SK-N-SH treated with all-trans-retinoic acid at 6 μM for 48 hours (cell line): ENCODE data around the gene MSLN.

Source experiments
- ATAC-seq: fragments of 200-7000 bp; cut with Tn5 transposase; 3 replicates; pipeline ENCODE4 v1.9.1; 2020; ENCODE audit warnings: mild to moderate bottlenecking, moderate library complexity
- ARNTL ChIP-seq: fragments of 450-650 bp; formaldehyde crosslinking; IDR thresholded peaks from 2 replicates; pipeline ENCODE4 v1.5.0; 2020; ENCODE audit warnings: low read depth, mild to moderate bottlenecking, moderate library complexity, borderline replicate concordance
- BACH2 ChIP-seq: fragments of 250-450 bp; sonication (Bioruptor Pico); IDR thresholded peaks from 2 replicates; pipeline ENCODE4 v1.9.0; 2021; ENCODE audit warnings: mild to moderate bottlenecking, borderline replicate concordance
- CSDC2 ChIP-seq: fragments of 250-450 bp; sonication (Bioruptor Pico); IDR thresholded peaks from 2 replicates; pipeline ENCODE4 v1.5.0; 2020; ENCODE audit warnings: mild to moderate bottlenecking, moderate library complexity
- ESRRG ChIP-seq: fragments of 250-450 bp; sonication (Bioruptor Pico); IDR thresholded peaks from 2 replicates; pipeline ENCODE4 v1.6.1; 2021; ENCODE audit warnings: mild to moderate bottlenecking
- GLIS3 ChIP-seq: fragments of 250-450 bp; sonication (Bioruptor Pico); IDR thresholded peaks from 2 replicates; pipeline ENCODE4 v1.5.0; 2020; ENCODE audit warnings: mild to moderate bottlenecking, moderate library complexity
- ISL1 ChIP-seq: fragments of 250-450 bp; sonication (Bioruptor Pico); IDR thresholded peaks from 2 replicates; pipeline ENCODE4 v2.1.2; 2022; ENCODE audit warnings: mild to moderate bottlenecking, moderate library complexity
- OSR1 ChIP-seq: fragments of 250-450 bp; sonication (Bioruptor Pico); IDR thresholded peaks from 2 replicates; pipeline ENCODE4 v1.8.0; 2022; ENCODE audit warnings: moderate library complexity, mild to moderate bottlenecking, inconsistent platforms
- PPARA ChIP-seq: fragments of 250-450 bp; sonication (Bioruptor Pico); IDR thresholded peaks from 2 replicates; pipeline ENCODE4 v1.5.0; 2020; ENCODE audit warnings: mild to moderate bottlenecking, borderline replicate concordance
- RARB ChIP-seq: fragments of 250-450 bp; sonication (Bioruptor Pico); IDR thresholded peaks from 2 replicates; pipeline ENCODE4 v1.8.0; 2021; ENCODE audit warnings: mild to moderate bottlenecking, moderate library complexity
- SNAI2 ChIP-seq: fragments of 250-450 bp; sonication (Bioruptor Pico); IDR thresholded peaks from 2 replicates; pipeline ENCODE4 v1.5.0; 2020; ENCODE audit warnings: mild to moderate bottlenecking, moderate library complexity
- TCF4 ChIP-seq: fragments of 250-450 bp; sonication (Bioruptor Pico); IDR thresholded peaks from 2 replicates; pipeline ENCODE4 v1.8.0; 2021; ENCODE audit warnings: mild to moderate bottlenecking, moderate library complexity, borderline replicate concordance
- TOX ChIP-seq: fragments of 250-450 bp; sonication (Bioruptor Pico); IDR thresholded peaks from 2 replicates; pipeline ENCODE4 v1.8.0; 2021; ENCODE audit warnings: mild to moderate bottlenecking, moderate library complexity, borderline replicate concordance
- ZC3H10 ChIP-seq: fragments of 250-450 bp; sonication (Bioruptor Pico); IDR thresholded peaks from 2 replicates; pipeline ENCODE4 v1.5.1; 2021; ENCODE audit warnings: mild to moderate bottlenecking, moderate library complexity
- ZFP3 ChIP-seq: fragments of 250-450 bp; sonication (Bioruptor Pico); IDR thresholded peaks from 2 replicates; pipeline ENCODE4 v1.5.0; 2020; ENCODE audit warnings: mild to moderate bottlenecking, moderate library complexity
- ZFP30 ChIP-seq: fragments of 450-650 bp; formaldehyde crosslinking; IDR thresholded peaks from 2 replicates; pipeline ENCODE4 v1.5.0; 2022; ENCODE audit warnings: mild to moderate bottlenecking, moderate library complexity
- ZNF565 ChIP-seq: fragments of 450-650 bp; formaldehyde crosslinking; conservative IDR thresholded peaks from 2 replicates; pipeline ENCODE4 v1.5.0; 2020; ENCODE audit warnings: low read depth, mild to moderate bottlenecking, moderate library complexity
- TF ChIP-seq, protein P1 (sequence below): fragments of 250-450 bp; sonication (Bioruptor Pico); IDR thresholded peaks from 2 replicates; pipeline ENCODE4 v1.8.0; 2021; ENCODE audit warnings: low read depth, mild to moderate bottlenecking, moderate library complexity, borderline replicate concordance
- TF ChIP-seq, protein P2 (sequence below): fragments of 250-450 bp; sonication (Bioruptor Pico); IDR thresholded peaks from 2 replicates; pipeline ENCODE4 v1.5.1; 2021; ENCODE audit warnings: mild to moderate bottlenecking, moderate library complexity
- TF ChIP-seq, protein P3 (sequence below): fragments of 250-450 bp; sonication (Bioruptor Pico); IDR thresholded peaks from 2 replicates; pipeline ENCODE4 v1.5.0; 2020; ENCODE audit warnings: mild to moderate bottlenecking, moderate library complexity
- TF ChIP-seq, protein P4 (sequence below): fragments of 250-450 bp; sonication (Bioruptor Pico); IDR thresholded peaks from 2 replicates; pipeline ENCODE4 v1.8.0; 2020; ENCODE audit warnings: mild to moderate bottlenecking, moderate library complexity, borderline replicate concordance

Gene MSLN

DNA sequence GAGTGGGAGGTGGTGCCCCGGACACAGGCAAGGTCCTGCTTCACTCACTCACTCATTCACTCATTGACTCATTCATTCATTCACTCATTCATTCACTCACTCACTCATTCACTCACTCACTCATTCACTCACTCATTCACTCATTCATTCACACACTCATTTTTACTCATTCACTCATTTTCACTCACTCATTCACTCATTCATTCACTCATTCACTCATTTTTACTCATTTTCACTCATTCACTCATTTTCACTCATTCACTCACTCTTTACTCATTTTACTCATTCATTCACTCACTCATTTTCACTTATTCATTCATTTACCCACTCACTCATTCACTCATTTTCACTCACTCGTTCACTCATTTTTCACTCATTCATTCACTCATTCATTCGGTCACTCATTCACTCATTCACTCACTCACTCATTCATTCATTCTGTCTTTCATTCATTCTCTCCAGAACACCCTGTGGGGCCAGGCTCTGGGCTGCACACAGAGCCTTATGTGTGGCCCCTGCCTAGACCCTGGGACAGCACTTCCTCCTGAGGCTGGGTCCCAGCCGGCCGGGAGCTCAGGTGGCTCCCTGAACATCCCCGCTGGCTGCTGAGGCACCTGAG, 18.5 kb downstream of the MSLN start:
- no peak for ATAC-seq
- no peak for TF ChIP-seq PPARA (CRISPR knock-in tag)
- TF ChIP-seq ZFP3: no peak
- TF ChIP-seq, protein P1, sequence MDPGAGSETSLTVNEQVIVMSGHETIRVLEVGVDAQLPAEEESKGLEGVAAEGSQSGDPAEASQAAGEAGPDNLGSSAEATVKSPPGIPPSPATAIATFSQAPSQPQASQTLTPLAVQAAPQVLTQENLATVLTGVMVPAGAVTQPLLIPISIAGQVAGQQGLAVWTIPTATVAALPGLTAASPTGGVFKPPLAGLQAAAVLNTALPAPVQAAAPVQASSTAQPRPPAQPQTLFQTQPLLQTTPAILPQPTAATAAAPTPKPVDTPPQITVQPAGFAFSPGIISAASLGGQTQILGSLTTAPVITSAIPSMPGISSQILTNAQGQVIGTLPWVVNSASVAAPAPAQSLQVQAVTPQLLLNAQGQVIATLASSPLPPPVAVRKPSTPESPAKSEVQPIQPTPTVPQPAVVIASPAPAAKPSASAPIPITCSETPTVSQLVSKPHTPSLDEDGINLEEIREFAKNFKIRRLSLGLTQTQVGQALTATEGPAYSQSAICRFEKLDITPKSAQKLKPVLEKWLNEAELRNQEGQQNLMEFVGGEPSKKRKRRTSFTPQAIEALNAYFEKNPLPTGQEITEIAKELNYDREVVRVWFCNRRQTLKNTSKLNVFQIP: no peak
- TF ChIP-seq, protein P2, sequence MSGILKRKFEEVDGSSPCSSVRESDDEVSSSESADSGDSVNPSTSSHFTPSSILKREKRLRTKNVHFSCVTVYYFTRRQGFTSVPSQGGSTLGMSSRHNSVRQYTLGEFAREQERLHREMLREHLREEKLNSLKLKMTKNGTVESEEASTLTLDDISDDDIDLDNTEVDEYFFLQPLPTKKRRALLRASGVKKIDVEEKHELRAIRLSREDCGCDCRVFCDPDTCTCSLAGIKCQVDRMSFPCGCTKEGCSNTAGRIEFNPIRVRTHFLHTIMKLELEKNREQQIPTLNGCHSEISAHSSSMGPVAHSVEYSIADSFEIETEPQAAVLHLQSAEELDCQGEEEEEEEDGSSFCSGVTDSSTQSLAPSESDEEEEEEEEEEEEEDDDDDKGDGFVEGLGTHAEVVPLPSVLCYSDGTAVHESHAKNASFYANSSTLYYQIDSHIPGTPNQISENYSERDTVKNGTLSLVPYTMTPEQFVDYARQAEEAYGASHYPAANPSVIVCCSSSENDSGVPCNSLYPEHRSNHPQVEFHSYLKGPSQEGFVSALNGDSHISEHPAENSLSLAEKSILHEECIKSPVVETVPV (CRISPR knock-in tag): no peak
- TF ChIP-seq, protein P3, sequence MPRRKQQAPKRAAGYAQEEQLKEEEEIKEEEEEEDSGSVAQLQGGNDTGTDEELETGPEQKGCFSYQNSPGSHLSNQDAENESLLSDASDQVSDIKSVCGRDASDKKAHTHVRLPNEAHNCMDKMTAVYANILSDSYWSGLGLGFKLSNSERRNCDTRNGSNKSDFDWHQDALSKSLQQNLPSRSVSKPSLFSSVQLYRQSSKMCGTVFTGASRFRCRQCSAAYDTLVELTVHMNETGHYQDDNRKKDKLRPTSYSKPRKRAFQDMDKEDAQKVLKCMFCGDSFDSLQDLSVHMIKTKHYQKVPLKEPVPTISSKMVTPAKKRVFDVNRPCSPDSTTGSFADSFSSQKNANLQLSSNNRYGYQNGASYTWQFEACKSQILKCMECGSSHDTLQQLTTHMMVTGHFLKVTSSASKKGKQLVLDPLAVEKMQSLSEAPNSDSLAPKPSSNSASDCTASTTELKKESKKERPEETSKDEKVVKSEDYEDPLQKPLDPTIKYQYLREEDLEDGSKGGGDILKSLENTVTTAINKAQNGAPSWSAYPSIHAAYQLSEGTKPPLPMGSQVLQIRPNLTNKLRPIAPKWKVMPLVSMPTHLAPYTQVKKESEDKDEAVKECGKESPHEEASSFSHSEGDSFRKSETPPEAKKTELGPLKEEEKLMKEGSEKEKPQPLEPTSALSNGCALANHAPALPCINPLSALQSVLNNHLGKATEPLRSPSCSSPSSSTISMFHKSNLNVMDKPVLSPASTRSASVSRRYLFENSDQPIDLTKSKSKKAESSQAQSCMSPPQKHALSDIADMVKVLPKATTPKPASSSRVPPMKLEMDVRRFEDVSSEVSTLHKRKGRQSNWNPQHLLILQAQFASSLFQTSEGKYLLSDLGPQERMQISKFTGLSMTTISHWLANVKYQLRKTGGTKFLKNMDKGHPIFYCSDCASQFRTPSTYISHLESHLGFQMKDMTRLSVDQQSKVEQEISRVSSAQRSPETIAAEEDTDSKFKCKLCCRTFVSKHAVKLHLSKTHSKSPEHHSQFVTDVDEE (CRISPR knock-in tag): no peak
- TF ChIP-seq BACH2 (CRISPR knock-in tag): no peak
- no peak for TF ChIP-seq OSR1 (CRISPR knock-in tag)
- TF ChIP-seq SNAI2 (CRISPR knock-in tag): no peak
- no peak for TF ChIP-seq ISL1
- TF ChIP-seq RARB (CRISPR knock-in tag): no peak
- TF ChIP-seq ESRRG (CRISPR knock-in tag): no peak

DNA sequence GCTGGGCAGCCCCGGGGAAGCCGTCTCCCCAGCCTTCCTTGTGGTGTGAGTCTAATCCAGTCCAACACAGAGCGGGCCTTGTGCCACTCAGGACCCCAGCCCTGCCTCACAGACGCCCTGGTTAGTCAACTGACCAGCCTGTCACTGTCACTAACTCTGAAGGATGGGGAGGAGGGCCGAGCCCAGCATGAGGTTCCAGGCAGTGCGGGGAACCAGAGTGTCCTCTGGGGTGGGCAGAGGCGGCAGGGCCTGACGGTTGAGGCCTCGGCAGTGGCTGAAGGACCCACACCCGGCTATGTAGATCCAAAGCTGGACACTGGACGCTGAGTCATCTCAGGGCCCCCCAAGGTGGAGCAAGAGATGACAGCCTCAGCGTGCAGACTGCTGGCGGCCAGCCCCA, 19.0 kb downstream of the MSLN start:
- ATAC-seq: no peak
- TF ChIP-seq GLIS3 (no peak), RARB (CRISPR knock-in tag) (no peak)

DNA sequence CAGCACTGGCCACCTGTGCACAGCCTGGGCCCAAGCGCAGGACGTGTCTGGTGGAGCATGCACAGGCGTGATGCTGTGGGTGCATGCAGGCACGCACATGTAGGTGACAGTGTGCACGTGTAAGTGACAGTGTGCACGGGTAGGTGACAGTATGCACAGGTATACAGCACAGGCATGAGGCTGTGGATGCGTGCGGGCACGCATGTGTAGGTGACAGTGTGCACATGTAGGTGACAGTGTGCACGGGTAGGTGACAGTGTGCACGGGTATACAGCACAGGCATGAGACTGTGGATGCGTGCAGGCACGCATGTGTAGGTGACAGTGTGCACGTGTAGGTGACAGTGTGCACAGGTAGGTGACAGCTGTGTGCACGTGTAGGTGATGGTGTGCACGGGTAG, 19.8 kb downstream of the MSLN start:
- TF ChIP-seq TOX (CRISPR knock-in tag): no peak
- no peak for TF ChIP-seq SNAI2 (CRISPR knock-in tag)
- no peak for TF ChIP-seq CSDC2 (CRISPR knock-in tag)
- no peak for TF ChIP-seq RARB (CRISPR knock-in tag)
- TF ChIP-seq ISL1: no peak
- TF ChIP-seq ZC3H10 (CRISPR knock-in tag): no peak
- no peak for TF ChIP-seq BACH2 (CRISPR knock-in tag)

DNA sequence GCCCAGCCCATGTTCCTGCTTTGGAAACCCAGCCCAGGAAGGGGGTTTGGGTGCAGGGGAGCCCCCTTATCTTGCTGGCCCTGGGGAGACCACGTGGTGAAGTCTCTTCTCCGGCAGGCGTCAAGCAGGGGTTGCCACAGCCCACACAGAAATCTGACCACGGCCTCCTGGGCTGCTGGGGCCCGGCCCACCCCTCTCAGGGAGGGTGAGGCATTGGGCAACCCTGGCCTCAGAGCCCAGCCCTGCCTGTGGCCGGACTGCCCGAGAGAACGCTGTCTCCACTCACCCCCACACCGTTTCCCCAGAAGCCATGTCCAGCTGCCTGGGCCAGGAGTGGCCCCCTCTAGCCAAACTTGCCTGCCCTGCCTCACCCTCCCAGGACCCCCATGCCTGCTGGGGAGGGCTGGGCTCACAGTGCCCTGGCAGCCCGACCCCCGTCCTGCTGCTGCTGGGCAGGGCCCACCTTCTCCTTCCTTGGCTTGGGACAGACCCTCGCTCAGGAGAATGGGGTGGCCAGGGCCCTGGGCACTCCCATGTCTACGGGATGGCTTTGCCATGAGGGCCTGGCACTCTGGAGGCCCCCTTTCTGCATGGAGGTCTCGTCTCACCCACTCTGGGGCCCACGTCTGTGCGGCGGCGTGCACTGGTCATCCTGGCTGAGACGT, 20.9 kb downstream of the MSLN start:
- no peak for ATAC-seq
- TF ChIP-seq, protein P2 (CRISPR knock-in tag): no peak
- TF ChIP-seq SNAI2 (CRISPR knock-in tag) (no peak), ESRRG (CRISPR knock-in tag) (no peak), PPARA (CRISPR knock-in tag) (no peak), RARB (CRISPR knock-in tag) (no peak), ZNF565 (CRISPR knock-in tag) (no peak), GLIS3 (no peak), TCF4 (CRISPR knock-in tag) (no peak), ARNTL (CRISPR knock-in tag) (no peak), ZC3H10 (CRISPR knock-in tag) (no peak), ZFP30 (CRISPR knock-in tag) (no peak), CSDC2 (CRISPR knock-in tag) (no peak), OSR1 (CRISPR knock-in tag) (no peak)
- TF ChIP-seq, protein P3 (CRISPR knock-in tag): no peak
- TF ChIP-seq, protein P4, sequence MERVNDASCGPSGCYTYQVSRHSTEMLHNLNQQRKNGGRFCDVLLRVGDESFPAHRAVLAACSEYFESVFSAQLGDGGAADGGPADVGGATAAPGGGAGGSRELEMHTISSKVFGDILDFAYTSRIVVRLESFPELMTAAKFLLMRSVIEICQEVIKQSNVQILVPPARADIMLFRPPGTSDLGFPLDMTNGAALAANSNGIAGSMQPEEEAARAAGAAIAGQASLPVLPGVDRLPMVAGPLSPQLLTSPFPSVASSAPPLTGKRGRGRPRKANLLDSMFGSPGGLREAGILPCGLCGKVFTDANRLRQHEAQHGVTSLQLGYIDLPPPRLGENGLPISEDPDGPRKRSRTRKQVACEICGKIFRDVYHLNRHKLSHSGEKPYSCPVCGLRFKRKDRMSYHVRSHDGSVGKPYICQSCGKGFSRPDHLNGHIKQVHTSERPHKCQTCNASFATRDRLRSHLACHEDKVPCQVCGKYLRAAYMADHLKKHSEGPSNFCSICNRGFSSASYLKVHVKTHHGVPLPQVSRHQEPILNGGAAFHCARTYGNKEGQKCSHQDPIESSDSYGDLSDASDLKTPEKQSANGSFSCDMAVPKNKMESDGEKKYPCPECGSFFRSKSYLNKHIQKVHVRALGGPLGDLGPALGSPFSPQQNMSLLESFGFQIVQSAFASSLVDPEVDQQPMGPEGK (CRISPR knock-in tag): no peak
- TF ChIP-seq, protein P1: no peak

More for the DNA sequence above, 19.8 kb downstream of the MSLN start:
- ATAC-seq: no peak
